GM23338 (cell line): ENCODE data around the gene OCA2. TPM values are rescaled to one million over a fixed set of nuclear protein-coding genes. Genes with fewer than 3 reads are reported as not detected.

Experiments used
- ATAC-seq: fragments of 200-7000 bp; cut with Tn5 transposase; 3 replicates; pipeline ENCODE4 v1.9.1; 2020
- DNase-seq: peaks from one replicate; pipeline ENCODE4 v3.0.0-alpha.2; 2015; ENCODE audit warnings: low spot score
- H2AFZ ChIP-seq: fragments of 200-600 bp; sonication (generic); 2 replicates; pipeline ENCODE4 v1.8.0; 2016; ENCODE audit warnings: antibody characterized with exemption, mild to moderate bottlenecking, moderate library complexity
- H3F3A ChIP-seq: fragments of 200-600 bp; sonication (generic); replicated peaks from 2 replicates; pipeline ENCODE4 v1.8.0; 2017; ENCODE audit warnings: antibody characterized with exemption, mixed run types, low read depth
- H3K27ac ChIP-seq: fragments of 200-600 bp; sonication (generic); 2 replicates; pipeline ENCODE4 v1.6.1; 2016; ENCODE audit warnings: low read depth
- H3K27me3 ChIP-seq: fragments of 200-600 bp; sonication (generic); 2 replicates; pipeline ENCODE4 v1.8.0; 2016; ENCODE audit warnings: mild to moderate bottlenecking, mixed run types, moderate library complexity; ENCODE audit not compliant: insufficient read depth
- H3K36me3 ChIP-seq: fragments of 200-600 bp; sonication (generic); 2 replicates; pipeline ENCODE4 v1.8.0; 2016; ENCODE audit warnings: mild to moderate bottlenecking; ENCODE audit not compliant: insufficient read depth
- H3K4me1 ChIP-seq: fragments of 200-600 bp; sonication (generic); 2 replicates; pipeline ENCODE4 v1.8.0; 2016; ENCODE audit warnings: mild to moderate bottlenecking, moderate library complexity; ENCODE audit not compliant: insufficient read depth
- H3K4me2 ChIP-seq: fragments of 200-600 bp; sonication (generic); 2 replicates; pipeline ENCODE4 v1.7.1; 2017; ENCODE audit warnings: mixed run types
- H3K4me3 ChIP-seq: fragments of 200-600 bp; sonication (generic); 2 replicates; pipeline ENCODE4 v1.6.1; 2016; ENCODE audit warnings: mixed run types
- H3K79me2 ChIP-seq: fragments of 200-600 bp; sonication (generic); replicated peaks from 2 replicates; pipeline ENCODE4 v1.8.0; 2017; ENCODE audit warnings: mild to moderate bottlenecking; ENCODE audit not compliant: insufficient read depth
- H3K9me2 ChIP-seq: fragments of 200-600 bp; sonication (generic); 2 replicates; pipeline ENCODE4 v1.8.0; 2017; ENCODE audit not compliant: insufficient read depth
- H4K20me1 ChIP-seq: fragments of 200-600 bp; sonication (generic); replicated peaks from 2 replicates; pipeline ENCODE4 v1.8.0; 2017; ENCODE audit warnings: mild to moderate bottlenecking; ENCODE audit not compliant: insufficient read depth
- H3K27ac Mint-ChIP-seq: 2 replicates; pipeline ENCODE4 v1.8.0; 2020; ENCODE audit warnings: inconsistent platforms, mild to moderate bottlenecking, moderate library complexity, mixed read lengths
- H3K27me3 Mint-ChIP-seq: 3 replicates; pipeline ENCODE4 v1.8.0; 2022; ENCODE audit warnings: low read depth, mild to moderate bottlenecking, moderate library complexity, mixed read lengths, inconsistent platforms; ENCODE audit not compliant: insufficient read depth, poor library complexity
- H3K36me3 Mint-ChIP-seq: 3 replicates; pipeline ENCODE4 v1.8.0; 2021; ENCODE audit warnings: low read depth, mild to moderate bottlenecking, inconsistent platforms, moderate library complexity, mixed read lengths
- H3K4me1 Mint-ChIP-seq: 3 replicates; pipeline ENCODE4 v1.8.0; 2020; ENCODE audit warnings: mild to moderate bottlenecking, inconsistent platforms, mixed read lengths
- H3K4me3 Mint-ChIP-seq: 3 replicates; pipeline ENCODE4 v1.8.0; 2021; ENCODE audit warnings: moderate library complexity, mild to moderate bottlenecking, inconsistent platforms, mixed read lengths
- H3K9me3 Mint-ChIP-seq: 3 replicates; pipeline ENCODE4 v1.8.0; 2020; ENCODE audit warnings: moderate library complexity, mild to moderate bottlenecking, inconsistent platforms, mixed read lengths
- CREB1 ChIP-seq: fragments of 250-450 bp; sonication (Bioruptor Pico); IDR thresholded peaks from 2 replicates; pipeline ENCODE4 v1.5.0; 2020; ENCODE audit warnings: low read depth, mild to moderate bottlenecking, moderate library complexity
- CTCF ChIP-seq, 2 experiments: fragments of 200-600 bp in 1 of 2; sonication (generic) in 1 of 2; conservative IDR thresholded peaks; 2 replicates each; pipeline versions ENCODE4 v1.5.1 to v1.6.1; 2016 to 2017; ENCODE audit warnings: antibody characterized with exemption in 2 of 2, low read depth in 2 of 2, mild to moderate bottlenecking in 2 of 2, moderate library complexity in 1 of 2
- EZH2 ChIP-seq: fragments of 200-600 bp; sonication (generic); IDR thresholded peaks from one replicate; pipeline ENCODE4 v1.8.0; 2017; ENCODE audit warnings: antibody characterized with exemption, mild to moderate bottlenecking, low read depth; ENCODE audit not compliant: unreplicated experiment
- JUNB ChIP-seq: IDR thresholded peaks from one replicate; pipeline ENCODE4 v1.6.1; 2016; ENCODE audit warnings: antibody characterized with exemption; ENCODE audit not compliant: unreplicated experiment
- NANOG ChIP-seq: IDR thresholded peaks from 2 replicates; pipeline ENCODE4 v1.6.1; 2016; ENCODE audit warnings: antibody characterized with exemption, borderline replicate concordance
- POLR2AphosphoS5 ChIP-seq: IDR thresholded peaks from 2 replicates; pipeline ENCODE4 v1.6.1; 2016; ENCODE audit warnings: antibody characterized with exemption, low read depth
- ZNF114 ChIP-seq: fragments of 250-450 bp; sonication (Bioruptor Pico); IDR thresholded peaks from 2 replicates; pipeline ENCODE4 v1.5.0; 2020; ENCODE audit warnings: mild to moderate bottlenecking, moderate library complexity
- polyA plus RNA-seq: library from polyadenylated mRNA; unstranded; fragments of >200 nt; fragmentation: Nextera tagmentation; extraction: Ambion mirVana; gene quantifications from 2 replicates; pipeline ENCODE4 v1.2.1, GENCODE V29; 2016
- total RNA-seq: library from RNA; depleted of rRNA; stranded (reverse); fragments of >200 nt; shearing (Covaris generic); gene quantifications from 2 replicates; pipeline ENCODE4 v1.2.3, GENCODE V29; 2014
- TF ChIP-seq, protein P1 (sequence below): IDR thresholded peaks from 2 replicates; pipeline ENCODE4 v1.6.1; 2016; ENCODE audit warnings: antibody characterized with exemption
- TF ChIP-seq, protein P2 (sequence below): IDR thresholded peaks from one replicate; pipeline ENCODE4 v1.6.1; 2018; ENCODE audit warnings: antibody characterized with exemption; ENCODE audit not compliant: unreplicated experiment

Gene OCA2
- total and polyA plus RNA-seq, 2 experiments from 2014 or later = 0.40 to 0.69 TPM

DNA sequence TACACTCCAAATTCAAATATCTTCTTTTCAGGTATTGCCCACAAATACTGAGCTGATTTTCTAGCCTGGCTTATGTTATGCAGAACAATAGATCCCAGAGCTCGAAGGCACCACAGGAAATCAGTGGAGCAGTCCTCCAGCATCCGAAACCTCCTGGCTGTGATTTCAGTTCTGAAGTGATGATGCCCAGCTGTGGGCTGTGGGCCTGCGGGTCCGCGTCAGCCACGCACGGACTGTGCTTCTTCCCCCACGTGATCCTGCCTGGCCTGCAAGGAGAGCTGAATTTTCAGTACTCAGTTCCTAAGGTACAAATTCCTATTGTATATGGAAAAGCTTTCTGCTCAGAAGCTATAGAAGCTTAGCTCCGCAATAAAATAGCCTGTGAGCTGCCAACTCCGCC lies 96.2 kb downstream of the OCA2 start (continued):
- no peak for TF ChIP-seq CTCF (conservative IDR thresholded peaks at IDR 0.05; ENCODE audit: low read depth in 2 of 2)
- TF ChIP-seq, protein P1, sequence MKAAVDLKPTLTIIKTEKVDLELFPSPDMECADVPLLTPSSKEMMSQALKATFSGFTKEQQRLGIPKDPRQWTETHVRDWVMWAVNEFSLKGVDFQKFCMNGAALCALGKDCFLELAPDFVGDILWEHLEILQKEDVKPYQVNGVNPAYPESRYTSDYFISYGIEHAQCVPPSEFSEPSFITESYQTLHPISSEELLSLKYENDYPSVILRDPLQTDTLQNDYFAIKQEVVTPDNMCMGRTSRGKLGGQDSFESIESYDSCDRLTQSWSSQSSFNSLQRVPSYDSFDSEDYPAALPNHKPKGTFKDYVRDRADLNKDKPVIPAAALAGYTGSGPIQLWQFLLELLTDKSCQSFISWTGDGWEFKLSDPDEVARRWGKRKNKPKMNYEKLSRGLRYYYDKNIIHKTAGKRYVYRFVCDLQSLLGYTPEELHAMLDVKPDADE = no peak
- no peak for TF ChIP-seq POLR2AphosphoS5

GRCh38 chr15:28002136-28002861 lies 96.8 kb downstream of the OCA2 start:
- Mint-ChIP-seq H3K9me3 (no peaks in the 10 kb centered on the region), H3K27me3 (no peaks in the 10 kb centered on the region), H3K4me3 (no peak overlapping the region), H3K36me3 (no peaks in the 10 kb centered on the region), H3K4me1 (no peaks in the 10 kb centered on the region), H3K27ac (no peak overlapping the region)
- Histone ChIP-seq H4K20me1 (no peaks in the 10 kb centered on the region), H3K4me3 (no peak overlapping the region), H3K36me3 (no peaks in the 10 kb centered on the region), H3K9me2 (no peaks in the 10 kb centered on the region), H3K27me3 (no peaks in the 10 kb centered on the region), H2AFZ (no peak overlapping the region), H3F3A (no peaks in the 10 kb centered on the region), H3K27ac (no peak overlapping the region), H3K79me2 (no peaks in the 10 kb centered on the region), H3K4me1 (no peaks in the 10 kb centered on the region), H3K4me2 (no peak overlapping the region)
- TF ChIP-seq POLR2AphosphoS5 (no peak), JUNB (no peak), CREB1 (CRISPR knock-in tag) (no peak), NANOG (no peak), ZNF114 (no peak), EZH2 (no peak), CTCF (conservative IDR thresholded peaks at IDR 0.05; ENCODE audit: low read depth in 2 of 2) (no peak)
- TF ChIP-seq, protein P2, sequence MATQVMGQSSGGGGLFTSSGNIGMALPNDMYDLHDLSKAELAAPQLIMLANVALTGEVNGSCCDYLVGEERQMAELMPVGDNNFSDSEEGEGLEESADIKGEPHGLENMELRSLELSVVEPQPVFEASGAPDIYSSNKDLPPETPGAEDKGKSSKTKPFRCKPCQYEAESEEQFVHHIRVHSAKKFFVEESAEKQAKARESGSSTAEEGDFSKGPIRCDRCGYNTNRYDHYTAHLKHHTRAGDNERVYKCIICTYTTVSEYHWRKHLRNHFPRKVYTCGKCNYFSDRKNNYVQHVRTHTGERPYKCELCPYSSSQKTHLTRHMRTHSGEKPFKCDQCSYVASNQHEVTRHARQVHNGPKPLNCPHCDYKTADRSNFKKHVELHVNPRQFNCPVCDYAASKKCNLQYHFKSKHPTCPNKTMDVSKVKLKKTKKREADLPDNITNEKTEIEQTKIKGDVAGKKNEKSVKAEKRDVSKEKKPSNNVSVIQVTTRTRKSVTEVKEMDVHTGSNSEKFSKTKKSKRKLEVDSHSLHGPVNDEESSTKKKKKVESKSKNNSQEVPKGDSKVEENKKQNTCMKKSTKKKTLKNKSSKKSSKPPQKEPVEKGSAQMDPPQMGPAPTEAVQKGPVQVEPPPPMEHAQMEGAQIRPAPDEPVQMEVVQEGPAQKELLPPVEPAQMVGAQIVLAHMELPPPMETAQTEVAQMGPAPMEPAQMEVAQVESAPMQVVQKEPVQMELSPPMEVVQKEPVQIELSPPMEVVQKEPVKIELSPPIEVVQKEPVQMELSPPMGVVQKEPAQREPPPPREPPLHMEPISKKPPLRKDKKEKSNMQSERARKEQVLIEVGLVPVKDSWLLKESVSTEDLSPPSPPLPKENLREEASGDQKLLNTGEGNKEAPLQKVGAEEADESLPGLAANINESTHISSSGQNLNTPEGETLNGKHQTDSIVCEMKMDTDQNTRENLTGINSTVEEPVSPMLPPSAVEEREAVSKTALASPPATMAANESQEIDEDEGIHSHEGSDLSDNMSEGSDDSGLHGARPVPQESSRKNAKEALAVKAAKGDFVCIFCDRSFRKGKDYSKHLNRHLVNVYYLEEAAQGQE = no peak
- TF ChIP-seq, protein P1 = no peak
- ATAC-seq (no peak), DNase-seq (no peak)
